NCI-H524 treated with DMSO at 0.1 percent for 48 hours (cell line): ENCODE measurements around the gene RAB25.
A peak's percentile ranks its signal among the peaks of the same experiment; 100 is the strongest.
"Not testable (repeated sequence)": the region's sequence is repeated elsewhere in the genome, so short reads cannot be mapped to it uniquely, and the experiment has no call there.

Source experiments
- DNase-seq: peaks from one replicate; lab custom pipeline; 2025; lab: John Stamatoyannopoulos, UW

Gene RAB25

DNA sequence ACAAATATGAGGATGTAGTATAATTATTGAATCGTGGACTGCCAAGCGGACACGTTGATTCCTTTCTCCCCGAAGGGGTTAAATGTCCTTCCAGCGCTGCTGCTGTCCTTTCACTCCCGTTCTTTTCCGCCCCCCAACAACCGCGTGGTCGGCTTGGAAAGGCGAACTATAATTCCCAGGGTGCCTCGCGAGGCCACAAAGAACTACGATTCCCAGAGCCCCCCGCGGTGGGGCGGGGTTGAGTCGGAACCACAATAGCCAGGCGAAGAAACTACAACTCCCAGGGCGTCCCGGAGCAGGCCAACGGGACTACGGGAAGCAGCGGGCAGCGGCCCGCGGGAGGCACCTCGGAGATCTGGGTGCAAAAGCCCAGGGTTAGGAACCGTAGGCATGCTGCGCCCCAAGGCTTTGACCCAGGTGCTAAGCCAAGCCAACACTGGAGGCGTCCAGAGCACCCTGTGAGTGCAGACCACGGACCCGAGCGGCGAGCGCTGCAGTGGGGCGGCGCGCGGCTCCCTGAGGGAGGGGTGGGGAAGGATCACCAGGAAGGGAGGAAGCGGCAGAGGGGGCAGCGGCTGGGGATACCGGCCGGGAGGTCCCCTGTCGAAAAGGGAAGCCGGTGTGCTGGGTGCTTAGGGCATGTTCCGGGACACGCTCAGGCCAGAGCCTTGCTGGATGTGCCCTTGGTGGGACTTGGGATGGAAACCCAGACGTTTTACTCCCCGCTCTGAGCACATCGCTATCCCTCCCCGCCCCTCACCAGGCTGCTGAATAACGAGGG, 6.3 kb upstream of the RAB25 start, which contains the start of gene LAMTOR2:
LAMTOR2 (plus strand) TSS at position 283 of the 781 bp plus-strand sequence; CDS start at position 391, 108 bp downstream.
- DNase-seq, result peak; percentile 93

GRCh38 chr1:156055281-156056048, 5.5 kb upstream of the RAB25 start:
- DNase-seq, result no peak

DNA sequence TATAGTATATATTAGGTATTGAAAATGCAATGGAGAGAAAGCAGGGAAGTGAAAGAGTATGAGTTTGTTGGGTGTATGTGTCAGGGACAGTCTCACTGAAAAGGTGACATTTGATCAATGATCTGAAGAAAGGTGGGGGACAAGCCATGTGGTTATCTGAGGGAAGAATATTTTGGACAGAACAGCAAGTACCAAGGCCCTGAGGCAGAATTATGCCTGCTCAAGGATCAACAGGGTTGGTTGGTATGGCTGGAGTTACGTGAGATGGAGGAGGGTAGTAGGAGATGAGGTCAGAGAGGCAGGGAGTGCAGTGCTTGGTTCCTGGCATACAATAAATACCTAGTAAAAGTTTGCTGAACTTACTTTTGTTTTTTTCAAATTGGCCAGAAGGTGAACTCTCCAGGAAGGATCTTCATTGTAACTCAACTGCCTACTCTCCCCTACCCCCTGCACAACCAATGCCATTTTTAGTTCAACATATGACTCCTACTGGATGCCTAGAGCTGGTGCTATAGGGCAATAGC, 4.6 kb upstream of the RAB25 start:
- DNase-seq, result no peak

DNA sequence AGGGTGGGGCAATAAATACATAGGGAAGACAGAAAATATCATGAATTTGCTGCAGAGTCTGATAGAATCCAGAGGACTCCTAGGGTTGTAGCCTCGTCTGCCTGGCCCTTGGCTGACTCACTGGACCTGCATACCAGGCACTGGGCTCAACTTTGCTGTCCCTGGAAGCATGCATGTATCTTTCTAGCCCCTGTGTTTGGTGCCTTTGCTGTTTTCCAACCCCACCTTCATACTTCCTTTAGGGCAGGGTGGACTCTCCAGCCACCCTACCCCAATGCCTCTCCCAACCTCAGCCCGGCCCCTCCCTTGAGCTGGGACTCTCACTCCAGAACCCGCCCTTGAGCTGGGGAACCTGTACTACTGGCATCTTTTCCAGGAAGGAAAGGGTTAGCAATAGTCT, 1.2 kb downstream of the RAB25 start:
- DNase-seq, result no peak

DNA sequence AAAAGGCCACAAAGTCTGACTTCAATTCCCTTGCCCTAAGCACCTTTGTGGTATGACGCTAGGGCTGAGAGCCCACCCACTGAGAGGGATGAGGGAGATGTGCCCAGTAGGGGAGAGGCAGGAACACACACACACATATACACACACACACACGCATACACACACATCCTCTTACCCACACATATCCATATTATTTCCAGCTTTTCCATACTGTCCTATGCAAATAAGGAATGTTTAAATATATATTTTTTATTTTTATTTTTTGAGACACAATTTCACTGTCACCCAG, 3.0 kb downstream of the RAB25 start:
- DNase-seq, result no peak

DNA sequence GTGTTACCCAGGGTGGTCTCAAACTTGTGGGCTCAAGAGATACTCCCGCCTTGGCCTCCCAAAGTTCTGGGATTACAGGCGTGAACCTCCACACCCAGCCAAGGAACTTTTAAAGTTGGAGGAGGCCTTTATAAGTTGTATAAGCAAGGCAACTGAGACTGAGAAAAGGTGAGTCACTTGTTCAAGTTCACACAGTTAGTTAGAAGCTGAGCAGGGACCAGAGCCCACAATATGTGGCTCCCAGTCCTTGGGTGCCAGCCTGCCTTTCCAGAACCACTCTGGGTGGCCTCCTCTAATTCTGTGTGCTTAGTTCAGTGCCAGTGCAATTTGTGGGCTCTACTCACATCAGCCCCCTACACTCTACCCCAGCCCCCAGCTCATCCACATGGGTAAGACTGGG, 3.7 kb downstream of the RAB25 start:
- no peak for DNase-seq

GRCh38 chr1:156065212-156065611, 4.3 kb downstream of the RAB25 start:
- DNase-seq, result no peak

- no peak for DNase-seq
These were observed 4.9 kb downstream of the RAB25 start for GRCh38 chr1:156065871-156066270.

- DNase-seq, result no peak
These were observed 6.3 kb downstream of the RAB25 start for GRCh38 chr1:156067262-156067661.

- DNase-seq, result no peak
These were observed 8.8 kb downstream of the RAB25 start for GRCh38 chr1:156069490-156070455.

DNA sequence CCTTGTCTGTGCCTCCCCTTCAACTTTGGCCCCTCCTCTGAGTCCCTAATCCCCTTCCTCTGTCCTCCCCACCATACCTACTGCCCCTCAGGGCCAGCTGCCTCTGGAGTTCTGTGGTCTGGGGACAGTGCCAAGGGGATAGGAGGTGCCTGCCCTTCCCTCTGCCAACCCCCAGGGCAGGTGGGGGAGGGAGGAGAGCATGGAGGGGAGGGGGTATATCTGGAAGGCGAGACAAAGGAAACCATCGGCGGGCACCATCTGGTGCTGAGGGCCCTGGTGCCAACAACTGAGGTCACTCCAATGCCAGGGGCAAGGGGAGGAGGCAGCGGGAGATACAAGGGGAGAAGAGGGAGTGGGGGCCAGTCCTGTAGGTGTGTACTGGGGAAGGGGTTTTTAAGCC, 9.6 kb downstream of the RAB25 start:
- peak; percentile 72 for DNase-seq

- DNase-seq, result not testable (repeated sequence)
These were observed 10.4 kb downstream of the RAB25 start for GRCh38 chr1:156071332-156071816.

GRCh38 chr1:156072251-156072650, 11.3 kb downstream of the RAB25 start:
- no peak for DNase-seq

- DNase-seq, result no peak
These were observed 12.2 kb downstream of the RAB25 start for GRCh38 chr1:156073110-156073687.

DNA sequence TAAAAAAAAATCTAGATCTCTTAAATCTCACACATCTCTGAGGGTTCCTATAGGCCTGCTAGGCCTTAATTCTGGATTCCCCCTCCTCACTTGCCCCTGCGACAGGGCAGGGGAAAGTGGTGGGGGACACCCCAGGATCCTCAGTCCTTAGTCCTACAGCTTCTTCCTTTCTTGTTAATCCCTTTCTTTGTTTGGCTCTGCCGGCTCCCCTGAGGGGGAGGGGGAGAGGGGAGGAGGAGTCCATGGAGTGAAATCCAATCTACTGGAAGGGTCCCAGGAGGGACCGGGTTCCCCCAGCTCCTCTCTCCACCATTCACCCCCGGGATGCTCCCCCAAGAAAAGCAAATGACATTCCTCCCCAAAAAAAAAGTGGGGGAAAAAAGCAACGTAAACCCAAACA, 12.8 kb downstream of the RAB25 start:
- peak; percentile 31 for DNase-seq

GRCh38 chr1:156074661-156075060, 13.7 kb downstream of the RAB25 start:
- no peak for DNase-seq

DNA sequence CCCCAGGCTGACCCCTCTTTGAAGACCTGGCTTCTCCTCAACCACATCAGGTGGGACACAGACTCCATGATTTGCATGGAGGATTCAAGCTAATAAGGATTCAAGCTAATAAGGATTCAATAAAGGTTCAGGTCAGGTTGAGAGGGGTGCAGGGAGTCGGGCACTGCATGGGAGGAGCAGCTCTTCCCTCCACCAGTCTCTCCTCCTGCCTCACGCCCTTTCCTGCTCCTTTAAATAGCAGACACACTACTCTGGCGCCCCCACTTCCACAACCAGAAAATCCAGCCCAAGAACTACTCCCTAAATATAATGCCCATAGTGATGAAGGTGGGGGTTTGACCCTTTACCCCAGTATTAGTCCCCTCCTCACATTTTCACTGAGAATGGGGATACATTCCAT, 14.2 kb downstream of the RAB25 start:
- no peak for DNase-seq

GRCh38 chr1:156075775-156076204, 14.8 kb downstream of the RAB25 start:
- no peak for DNase-seq

GRCh38 chr1:156076609-156077429, 15.9 kb downstream of the RAB25 start:
- no peak for DNase-seq

DNA sequence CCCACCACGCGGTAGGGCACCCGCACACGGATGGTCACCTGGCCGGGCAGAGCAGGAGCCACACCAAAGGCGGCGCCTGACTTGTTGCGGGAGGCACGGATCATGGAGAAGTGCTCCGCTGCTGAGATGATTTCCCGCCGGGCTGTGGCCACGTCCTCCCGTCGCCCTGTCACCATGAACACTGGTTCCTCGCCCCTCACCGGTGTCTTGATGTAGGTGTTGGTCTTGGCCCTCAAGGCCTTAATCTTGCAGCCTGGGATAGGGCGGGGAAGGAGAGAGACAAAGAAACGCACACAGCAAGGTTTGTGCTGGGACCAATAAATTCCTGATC, 16.4 kb downstream of the RAB25 start:
- DNase-seq, result no peak

DNA sequence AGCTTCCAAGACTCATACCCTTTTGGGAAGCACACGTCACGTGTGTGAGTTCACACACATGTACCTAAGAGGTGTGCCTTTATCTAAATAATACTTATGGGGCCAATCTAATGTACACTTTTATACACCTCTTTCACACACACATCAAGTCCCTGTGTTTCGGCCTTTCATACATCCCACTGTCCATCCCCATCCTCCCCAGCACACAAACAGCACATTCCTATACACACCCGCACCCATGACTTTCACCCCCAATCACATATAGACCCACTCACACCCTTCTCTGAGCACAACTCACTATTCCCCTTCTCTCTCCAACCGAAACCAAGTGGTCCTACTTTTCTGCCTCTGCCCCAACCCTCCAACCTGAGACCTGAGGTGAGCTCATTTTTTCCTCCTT, 17.8 kb downstream of the RAB25 start:
- no peak for DNase-seq
